Mesangial cell (primary cell): Measurements from ENCODE around the gene ITGBL1. TPM values are rescaled to one million over a fixed set of nuclear protein-coding genes. Genes with fewer than 3 reads are reported as not detected.

Source experiments
- total RNA-seq: library from RNA; depleted of rRNA; stranded (reverse); fragments of >200 nt; gene quantifications from 2 replicates; pipeline ENCODE4 v1.2.3, GENCODE V29; 2015

Gene ITGBL1, protein sequence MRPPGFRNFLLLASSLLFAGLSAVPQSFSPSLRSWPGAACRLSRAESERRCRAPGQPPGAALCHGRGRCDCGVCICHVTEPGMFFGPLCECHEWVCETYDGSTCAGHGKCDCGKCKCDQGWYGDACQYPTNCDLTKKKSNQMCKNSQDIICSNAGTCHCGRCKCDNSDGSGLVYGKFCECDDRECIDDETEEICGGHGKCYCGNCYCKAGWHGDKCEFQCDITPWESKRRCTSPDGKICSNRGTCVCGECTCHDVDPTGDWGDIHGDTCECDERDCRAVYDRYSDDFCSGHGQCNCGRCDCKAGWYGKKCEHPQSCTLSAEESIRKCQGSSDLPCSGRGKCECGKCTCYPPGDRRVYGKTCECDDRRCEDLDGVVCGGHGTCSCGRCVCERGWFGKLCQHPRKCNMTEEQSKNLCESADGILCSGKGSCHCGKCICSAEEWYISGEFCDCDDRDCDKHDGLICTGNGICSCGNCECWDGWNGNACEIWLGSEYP
- 1.5 and 2.6 TPM in 2 replicates for total RNA-seq

DNA sequence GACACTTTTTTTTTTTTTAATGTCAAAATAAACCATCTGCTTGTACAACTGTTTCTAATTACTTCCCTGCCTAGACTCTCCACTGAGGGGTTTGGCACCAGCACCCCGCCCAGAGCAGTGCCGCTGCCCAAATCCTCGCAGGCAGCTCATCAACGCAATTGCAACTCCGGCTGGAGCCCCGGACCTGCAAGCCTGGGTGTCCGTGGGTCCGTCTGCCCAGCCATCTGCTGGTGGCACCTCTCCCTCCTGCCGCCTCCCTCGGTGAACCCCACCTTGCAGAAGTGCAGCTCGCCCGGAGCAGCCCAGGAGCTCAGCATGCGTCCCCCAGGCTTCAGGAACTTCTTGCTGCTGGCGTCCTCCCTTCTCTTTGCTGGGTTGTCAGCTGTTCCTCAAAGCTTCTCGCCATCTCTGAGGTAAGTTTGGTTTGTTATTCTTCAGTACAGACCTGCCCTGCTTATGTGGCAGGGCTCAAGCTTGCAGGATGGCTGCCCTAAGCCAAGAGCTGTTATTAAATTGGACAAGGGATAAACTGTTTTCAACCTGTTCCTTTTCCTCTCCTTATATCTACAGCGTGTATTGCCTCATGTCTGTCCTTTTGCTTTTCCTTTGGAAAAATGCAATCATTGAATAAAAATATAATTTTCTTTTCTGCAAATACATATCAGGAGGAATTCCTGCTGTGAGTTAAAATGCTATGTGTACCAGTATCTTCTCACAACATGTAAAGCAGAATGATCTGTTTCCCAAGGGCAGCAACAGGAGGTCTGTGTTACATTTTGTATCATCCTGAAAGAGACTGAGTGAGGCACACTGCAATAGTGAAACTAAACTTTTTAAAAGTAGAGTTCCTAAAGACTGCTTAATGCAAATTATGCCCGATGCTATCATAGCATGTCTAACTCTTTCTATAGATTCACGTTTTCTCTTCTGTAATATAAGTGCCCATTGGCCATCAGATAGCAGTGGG is at the start of gene ITGBL1:
ITGBL1 (plus strand) TSS at position 157 of the 967 bp plus-strand sequence; CDS start at position 316, 159 bp downstream.

DNA sequence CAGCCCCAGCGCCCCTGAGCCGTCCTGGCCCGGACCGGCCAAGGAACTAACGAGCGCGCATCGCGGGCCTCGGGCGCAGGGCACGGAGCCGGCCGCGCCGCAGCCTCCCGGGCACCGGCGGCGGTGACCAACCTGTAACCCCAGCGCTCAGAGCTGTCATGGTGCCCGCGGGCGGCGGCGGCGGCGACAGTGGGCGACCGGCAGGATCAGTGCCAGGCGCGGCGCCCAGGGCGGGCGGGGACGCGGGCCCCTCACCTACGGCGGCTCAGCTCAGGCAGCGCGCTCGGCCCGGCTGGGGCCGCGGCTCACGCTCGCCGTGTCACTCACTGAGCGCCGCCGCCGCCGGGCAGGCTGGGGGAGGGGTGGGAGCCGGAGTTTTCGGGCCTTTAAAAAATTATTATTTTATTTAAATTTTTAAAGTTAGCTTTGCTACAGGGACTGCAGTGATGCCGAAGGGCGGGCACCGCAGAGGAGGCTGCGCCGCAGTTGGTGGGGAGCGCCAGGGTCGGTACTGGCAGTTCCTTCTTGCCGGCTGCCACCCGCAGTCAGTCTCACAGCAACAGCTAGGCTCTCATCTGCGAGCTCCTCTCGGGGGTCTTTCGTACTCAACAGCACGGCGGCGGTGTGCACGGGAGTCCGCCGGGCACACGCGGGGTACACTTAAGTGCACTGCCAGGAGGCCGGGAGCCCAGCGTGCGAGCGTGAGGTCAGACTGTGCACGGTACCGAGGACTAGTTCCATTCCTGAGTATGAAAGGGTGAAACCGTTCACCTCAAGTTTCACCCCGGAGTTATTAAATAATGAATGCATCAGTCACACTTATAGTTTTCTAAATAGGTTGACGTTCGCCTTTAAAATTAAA is 36.1 kb upstream of the ITGBL1 start, which contains the start of gene NALCN:
NALCN (minus strand) TSS at position 328 of the 862 bp plus-strand sequence. CDS start 17,382 bp downstream, outside the sequence.

Other genes with a start within 250 kb of the ITGBL1 start
- gene NALCN, start 36.2 kb upstream of the ITGBL1 start, total RNA-seq, result 1.3 and 5.3 TPM in 2 replicates